SK-N-SH treated with all-trans-retinoic acid at 6 μM for 48 hours (cell line): ENCODE results near the gene PAX1.

Source experiments
- ESRRG ChIP-seq: fragments of 250-450 bp; sonication (Bioruptor Pico); IDR thresholded peaks from 2 replicates; pipeline ENCODE4 v1.6.1; 2021; ENCODE audit warnings: mild to moderate bottlenecking
- GLIS3 ChIP-seq: fragments of 250-450 bp; sonication (Bioruptor Pico); IDR thresholded peaks from 2 replicates; pipeline ENCODE4 v1.5.0; 2020; ENCODE audit warnings: mild to moderate bottlenecking, moderate library complexity
- PPARA ChIP-seq: fragments of 250-450 bp; sonication (Bioruptor Pico); IDR thresholded peaks from 2 replicates; pipeline ENCODE4 v1.5.0; 2020; ENCODE audit warnings: mild to moderate bottlenecking, borderline replicate concordance
- RARB ChIP-seq: fragments of 250-450 bp; sonication (Bioruptor Pico); IDR thresholded peaks from 2 replicates; pipeline ENCODE4 v1.8.0; 2021; ENCODE audit warnings: mild to moderate bottlenecking, moderate library complexity
- ZFP3 ChIP-seq: fragments of 250-450 bp; sonication (Bioruptor Pico); IDR thresholded peaks from 2 replicates; pipeline ENCODE4 v1.5.0; 2020; ENCODE audit warnings: mild to moderate bottlenecking, moderate library complexity
- ZFP30 ChIP-seq: fragments of 450-650 bp; formaldehyde crosslinking; IDR thresholded peaks from 2 replicates; pipeline ENCODE4 v1.5.0; 2022; ENCODE audit warnings: mild to moderate bottlenecking, moderate library complexity

DNA sequence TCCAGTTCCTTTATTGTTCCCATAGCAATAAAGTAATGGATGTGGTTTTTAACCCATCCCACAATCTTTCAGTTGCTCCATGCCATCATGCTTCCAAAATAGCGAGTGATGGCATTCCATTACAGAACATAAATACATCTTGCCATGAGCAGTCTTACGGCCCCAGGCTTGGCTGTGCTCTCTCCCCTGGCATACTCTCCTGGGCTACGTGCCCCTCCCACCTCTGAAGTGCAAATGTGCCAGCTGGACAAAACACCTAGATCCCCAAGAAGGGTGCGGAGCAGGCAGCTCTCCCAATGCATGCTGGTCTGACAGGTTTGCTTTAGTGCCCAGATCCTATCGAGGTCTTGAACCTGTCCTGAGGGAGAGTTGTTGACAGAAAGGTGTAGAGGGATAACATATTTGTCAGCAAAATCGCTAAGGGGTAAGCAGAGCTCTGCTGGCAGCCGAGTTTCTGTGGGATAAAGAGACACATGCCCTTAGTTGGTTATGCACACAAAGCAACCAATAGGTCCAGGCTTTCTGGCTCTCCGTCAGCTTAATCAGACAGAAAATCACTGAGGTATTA lies 43.9 kb upstream of the PAX1 start:
- TF ChIP-seq ZFP3, result no peak
- no peak for TF ChIP-seq RARB (CRISPR knock-in tag)
- no peak for TF ChIP-seq PPARA (CRISPR knock-in tag)
- no peak for TF ChIP-seq ZFP30
- no peak for TF ChIP-seq ESRRG (CRISPR knock-in tag)
- TF ChIP-seq GLIS3 (CRISPR knock-in tag), result no peak
